HG03571 (cell line): ENCODE data around the gene GPC2.
"Not testable (repeated sequence)": the region's sequence is repeated elsewhere in the genome, so short reads cannot be mapped to it uniquely, and the experiment has no call there.

ENCODE experiments used
- ATAC-seq: cut with Tn5 transposase; IDR thresholded peaks from one replicate; pipeline ENCODE4 v1.9.1; 2021; ENCODE audit not compliant: unreplicated experiment

GPC2 gene

GRCh38 chr7:100177045-100178001, at the start of gene GPC2, which contains the start of gene STAG3:
GPC2 (minus strand) TSS chr7:100177381; CDS start chr7:100177199, 182 bp downstream.
STAG3 (plus strand) TSS chr7:100177918; CDS start chr7:100180557, 2,639 bp downstream.
- peak; percentile 81 for ATAC-seq

- not testable (repeated sequence) for ATAC-seq
Observed at GRCh38 chr7:100224891-100225290, 47.7 kb upstream of the GPC2 start.

GRCh38 chr7:100223376-100223927, 46.3 kb upstream of the GPC2 start:
- ATAC-seq: not testable (repeated sequence)

- ATAC-seq: no peak
Observed at GRCh38 chr7:100222445-100223132, 45.4 kb upstream of the GPC2 start.

GRCh38 chr7:100221767-100222444, 44.7 kb upstream of the GPC2 start:
- no peak for ATAC-seq

- peak; percentile 54 for ATAC-seq
Observed at GRCh38 chr7:100221231-100221718, 44.1 kb upstream of the GPC2 start.

GRCh38 chr7:100220586-100221230, 43.5 kb upstream of the GPC2 start:
- no peak for ATAC-seq

GRCh38 chr7:100219801-100220585, 42.8 kb upstream of the GPC2 start, which contains the start of gene PVRIG:
PVRIG (plus strand) TSS chr7:100219949; CDS start chr7:100219971, 22 bp downstream.
- not testable (repeated sequence) for ATAC-seq

- no peak for ATAC-seq
Observed at GRCh38 chr7:100219271-100219737, 42.1 kb upstream of the GPC2 start.

GRCh38 chr7:100217934-100218333, 40.8 kb upstream of the GPC2 start:
- ATAC-seq: not testable (repeated sequence)

- no peak for ATAC-seq
Observed at GRCh38 chr7:100215895-100216294, 38.7 kb upstream of the GPC2 start.

- ATAC-seq: not testable (repeated sequence)
Observed at GRCh38 chr7:100214356-100214755, 37.2 kb upstream of the GPC2 start.

GRCh38 chr7:100213672-100214071, 36.5 kb upstream of the GPC2 start:
- no peak for ATAC-seq

- ATAC-seq: no peak
Observed at GRCh38 chr7:100212631-100213286, 35.6 kb upstream of the GPC2 start.

- ATAC-seq: no peak
Observed at GRCh38 chr7:100211342-100211780, 34.2 kb upstream of the GPC2 start.

GRCh38 chr7:100210805-100211204, 33.6 kb upstream of the GPC2 start:
- no peak for ATAC-seq

GRCh38 chr7:100209493-100209892, 32.3 kb upstream of the GPC2 start:
- no peak for ATAC-seq

- ATAC-seq: peak; percentile 69
Observed at GRCh38 chr7:100208911-100209408, 31.8 kb upstream of the GPC2 start.
